Measurements from ENCODE around the gene ARHGAP30.

The ARHGAP30 gene

GRCh38 chr1:161098210-161099068, 28.7 kb upstream of the ARHGAP30 start, which contains the start of gene KLHDC9:
KLHDC9 (plus strand) TSS chr1:161098361; CDS start chr1:161098536, 175 bp downstream.
- DNase-seq (ENCODE audit: low read depth): peak; percentile 69
- peak within 1 kb of the TSS; percentile 75 for H3K9ac ChIP-seq (ENCODE audit: low read length)
- no peaks in the 10 kb centered on the region for H3K9me3 ChIP-seq (ENCODE audit: control insufficient read depth, low read length)
- peaks cover 29% of the 10 kb centered on the region for H3K36me3 ChIP-seq (ENCODE audit: control insufficient read depth, insufficient read depth, low read length, severe bottlenecking)
- no peaks in the 10 kb centered on the region for H3K27me3 ChIP-seq (replicated peaks; ENCODE audit: control insufficient read depth, insufficient read depth, low read length)
- peak within 1 kb of the TSS; percentile 74 for H3K4me3 ChIP-seq (ENCODE audit: low read length)
- peaks cover 61% of the 10 kb centered on the region for H3K4me1 ChIP-seq (ENCODE audit: control insufficient read depth, insufficient read depth, low read length)

- Histone ChIP-seq H3K27me3 (replicated peaks; ENCODE audit: control insufficient read depth, insufficient read depth, low read length) (no peaks in the 10 kb centered on the region), H3K36me3 (ENCODE audit: control insufficient read depth, insufficient read depth, low read length, severe bottlenecking) (peaks cover 19% of the 10 kb centered on the region), H3K9me3 (ENCODE audit: control insufficient read depth, low read length) (no peaks in the 10 kb centered on the region), H3K4me1 (ENCODE audit: control insufficient read depth, insufficient read depth, low read length) (peaks cover 54% of the 10 kb centered on the region), H3K9ac (ENCODE audit: low read length) (peak overlapping the region; percentile 58), H3K4me3 (ENCODE audit: low read length) (peak overlapping the region; percentile 6)
- DNase-seq (ENCODE audit: low read depth): peak; percentile 93
These were observed 26.8 kb upstream of the ARHGAP30 start for GRCh38 chr1:161096530-161096929.

GRCh38 chr1:161096015-161096414, 26.3 kb upstream of the ARHGAP30 start:
- H3K9me3 ChIP-seq (ENCODE audit: control insufficient read depth, low read length): no peaks in the 10 kb centered on the region
- H3K4me3 ChIP-seq (ENCODE audit: low read length): no peak overlapping the region
- H3K9ac ChIP-seq (ENCODE audit: low read length): peak overlapping the region; percentile 1
- H3K4me1 ChIP-seq (ENCODE audit: control insufficient read depth, insufficient read depth, low read length): peaks cover 48% of the 10 kb centered on the region
- no peaks in the 10 kb centered on the region for H3K27me3 ChIP-seq (replicated peaks; ENCODE audit: control insufficient read depth, insufficient read depth, low read length)
- H3K36me3 ChIP-seq (ENCODE audit: control insufficient read depth, insufficient read depth, low read length, severe bottlenecking): peaks cover 15% of the 10 kb centered on the region
- DNase-seq (ENCODE audit: low read depth): no peak

- H3K4me1 ChIP-seq (ENCODE audit: control insufficient read depth, insufficient read depth, low read length): peaks cover 41% of the 10 kb centered on the region
- no peaks in the 10 kb centered on the region for H3K9me3 ChIP-seq (ENCODE audit: control insufficient read depth, low read length)
- no peak for DNase-seq (ENCODE audit: low read depth)
- H3K4me3 ChIP-seq (ENCODE audit: low read length): no peak overlapping the region
- H3K27me3 ChIP-seq (replicated peaks; ENCODE audit: control insufficient read depth, insufficient read depth, low read length): no peaks in the 10 kb centered on the region
- no peak overlapping the region for H3K9ac ChIP-seq (ENCODE audit: low read length)
- H3K36me3 ChIP-seq (ENCODE audit: control insufficient read depth, insufficient read depth, low read length, severe bottlenecking): peaks cover 11% of the 10 kb centered on the region
These were observed 25.5 kb upstream of the ARHGAP30 start for GRCh38 chr1:161095230-161095629.

GRCh38 chr1:161094481-161094880, 24.8 kb upstream of the ARHGAP30 start:
- H3K27me3 ChIP-seq (replicated peaks; ENCODE audit: control insufficient read depth, insufficient read depth, low read length): no peaks in the 10 kb centered on the region
- DNase-seq (ENCODE audit: low read depth): no peak
- H3K9ac ChIP-seq (ENCODE audit: low read length): no peak overlapping the region
- no peak overlapping the region for H3K4me3 ChIP-seq (ENCODE audit: low read length)
- peaks cover 4% of the 10 kb centered on the region for H3K36me3 ChIP-seq (ENCODE audit: control insufficient read depth, insufficient read depth, low read length, severe bottlenecking)
- H3K4me1 ChIP-seq (ENCODE audit: control insufficient read depth, insufficient read depth, low read length): peaks cover 36% of the 10 kb centered on the region
- no peaks in the 10 kb centered on the region for H3K9me3 ChIP-seq (ENCODE audit: control insufficient read depth, low read length)

GRCh38 chr1:161092621-161093028, 22.9 kb upstream of the ARHGAP30 start:
- Histone ChIP-seq H3K4me3 (ENCODE audit: low read length) (no peak overlapping the region), H3K27me3 (replicated peaks; ENCODE audit: control insufficient read depth, insufficient read depth, low read length) (no peaks in the 10 kb centered on the region)
- DNase-seq (ENCODE audit: low read depth): no peak

GRCh38 chr1:161091796-161092507, 22.3 kb upstream of the ARHGAP30 start:
- no peak overlapping the region for H3K4me3 ChIP-seq (ENCODE audit: low read length)
- H3K9ac ChIP-seq (ENCODE audit: low read length): no peak overlapping the region
- peaks cover 16% of the 10 kb centered on the region for H3K4me1 ChIP-seq (ENCODE audit: control insufficient read depth, insufficient read depth, low read length)
- H3K9me3 ChIP-seq (ENCODE audit: control insufficient read depth, low read length): no peaks in the 10 kb centered on the region
- H3K36me3 ChIP-seq (ENCODE audit: control insufficient read depth, insufficient read depth, low read length, severe bottlenecking): no peaks in the 10 kb centered on the region
- DNase-seq (ENCODE audit: low read depth): no peak
- H3K27me3 ChIP-seq (replicated peaks; ENCODE audit: control insufficient read depth, insufficient read depth, low read length): no peaks in the 10 kb centered on the region

More at GRCh38 chr1:161092621-161093028, 22.9 kb upstream of the ARHGAP30 start:
- no peaks in the 10 kb centered on the region for H3K36me3 ChIP-seq (ENCODE audit: control insufficient read depth, insufficient read depth, low read length, severe bottlenecking)
- H3K4me1 ChIP-seq (ENCODE audit: control insufficient read depth, insufficient read depth, low read length): peaks cover 22% of the 10 kb centered on the region
- H3K9ac ChIP-seq (ENCODE audit: low read length): no peak overlapping the region
- no peaks in the 10 kb centered on the region for H3K9me3 ChIP-seq (ENCODE audit: control insufficient read depth, low read length)

DNA sequence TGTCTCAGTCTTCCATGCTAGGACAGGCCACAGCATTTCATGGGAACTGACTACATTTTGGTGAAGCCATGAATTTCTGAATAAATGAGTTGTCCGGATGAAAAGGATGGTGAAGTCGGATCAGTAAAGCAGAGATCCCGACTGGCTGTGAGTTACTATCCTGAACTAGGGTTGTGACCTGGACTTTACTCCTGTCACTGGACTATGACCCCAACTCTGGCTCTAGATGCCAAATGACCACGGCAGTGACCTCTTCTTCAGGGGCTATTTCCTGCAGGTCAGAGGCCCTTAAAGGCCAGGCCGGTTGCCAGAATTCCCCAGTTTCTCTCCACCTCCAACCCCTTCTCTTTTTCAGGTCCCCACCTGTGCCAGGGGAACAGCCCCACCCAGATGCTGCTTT, 21.4 kb upstream of the ARHGAP30 start:
- H3K36me3 ChIP-seq (ENCODE audit: control insufficient read depth, insufficient read depth, low read length, severe bottlenecking): no peaks in the 10 kb centered on the region
- H3K4me3 ChIP-seq (ENCODE audit: low read length): no peak overlapping the region
- H3K9me3 ChIP-seq (ENCODE audit: control insufficient read depth, low read length): no peaks in the 10 kb centered on the region
- H3K9ac ChIP-seq (ENCODE audit: low read length): no peak overlapping the region
- no peaks in the 10 kb centered on the region for H3K27me3 ChIP-seq (replicated peaks; ENCODE audit: control insufficient read depth, insufficient read depth, low read length)
- H3K4me1 ChIP-seq (ENCODE audit: control insufficient read depth, insufficient read depth, low read length): peaks cover 8% of the 10 kb centered on the region
- DNase-seq (ENCODE audit: low read depth): no peak

DNA sequence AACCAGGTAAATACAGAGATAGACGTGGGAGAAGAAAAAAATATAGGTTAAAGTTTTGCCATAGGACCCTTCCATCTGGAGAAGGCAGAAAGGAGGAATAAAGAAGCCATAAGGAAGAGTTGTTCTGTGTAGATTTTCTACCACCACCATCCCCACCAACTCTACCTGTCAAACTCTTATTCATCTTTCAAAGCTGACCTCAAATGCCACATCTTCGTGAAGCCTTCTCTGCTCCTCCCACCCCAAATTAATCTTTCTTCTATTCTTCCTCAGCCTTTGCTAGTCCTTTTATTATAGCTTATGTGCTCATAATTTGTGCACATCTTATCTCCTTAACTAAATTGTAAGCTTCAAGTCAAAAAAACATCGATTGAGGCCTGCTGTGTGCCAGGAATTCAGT, 20.9 kb upstream of the ARHGAP30 start:
- no peaks in the 10 kb centered on the region for H3K9me3 ChIP-seq (ENCODE audit: control insufficient read depth, low read length)
- H3K9ac ChIP-seq (ENCODE audit: low read length): no peak overlapping the region
- H3K36me3 ChIP-seq (ENCODE audit: control insufficient read depth, insufficient read depth, low read length, severe bottlenecking): no peaks in the 10 kb centered on the region
- no peak overlapping the region for H3K4me3 ChIP-seq (ENCODE audit: low read length)
- no peak for DNase-seq (ENCODE audit: low read depth)
- H3K27me3 ChIP-seq (replicated peaks; ENCODE audit: control insufficient read depth, insufficient read depth, low read length): no peaks in the 10 kb centered on the region
- peaks cover 4% of the 10 kb centered on the region for H3K4me1 ChIP-seq (ENCODE audit: control insufficient read depth, insufficient read depth, low read length)

DNA sequence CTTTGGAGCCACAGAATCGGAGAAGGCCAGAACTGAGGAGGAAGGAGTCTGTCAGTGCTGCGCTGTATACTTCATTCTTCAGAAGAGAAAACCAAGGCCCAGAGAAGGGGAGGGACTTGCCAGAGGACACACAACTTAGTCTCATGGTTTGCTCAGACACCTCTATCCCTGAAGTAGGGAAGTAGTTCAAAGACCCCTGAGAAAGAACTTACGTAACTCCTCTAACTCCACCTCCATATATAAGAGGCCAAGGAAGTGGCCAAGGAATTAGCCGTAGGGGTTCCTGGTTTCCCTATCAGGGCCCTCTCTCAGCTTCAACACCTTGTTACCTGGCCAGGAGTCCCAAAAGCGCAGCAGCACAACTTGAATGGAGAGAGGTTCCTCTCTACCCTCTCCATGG, 20.2 kb upstream of the ARHGAP30 start:
- H3K4me3 ChIP-seq (ENCODE audit: low read length): no peak overlapping the region
- no peak for DNase-seq (ENCODE audit: low read depth)
- H3K9ac ChIP-seq (ENCODE audit: low read length): no peak overlapping the region
- no peaks in the 10 kb centered on the region for H3K27me3 ChIP-seq (replicated peaks; ENCODE audit: control insufficient read depth, insufficient read depth, low read length)
- H3K4me1 ChIP-seq (ENCODE audit: control insufficient read depth, insufficient read depth, low read length): peaks cover 9% of the 10 kb centered on the region
- H3K9me3 ChIP-seq (ENCODE audit: control insufficient read depth, low read length): no peaks in the 10 kb centered on the region
- H3K36me3 ChIP-seq (ENCODE audit: control insufficient read depth, insufficient read depth, low read length, severe bottlenecking): no peaks in the 10 kb centered on the region

GRCh38 chr1:161089251-161089924, 19.7 kb upstream of the ARHGAP30 start, which contains the start of gene NECTIN4:
NECTIN4 (minus strand) TSS chr1:161089558; CDS start chr1:161089296, 262 bp downstream.
- H3K9ac ChIP-seq (ENCODE audit: low read length): no peak within 1 kb of the TSS
- peaks cover 10% of the 10 kb centered on the region for H3K4me1 ChIP-seq (ENCODE audit: control insufficient read depth, insufficient read depth, low read length)
- H3K27me3 ChIP-seq (replicated peaks; ENCODE audit: control insufficient read depth, insufficient read depth, low read length): no peaks in the 10 kb centered on the region
- H3K4me3 ChIP-seq (ENCODE audit: low read length): no peak within 1 kb of the TSS
- no peak for DNase-seq (ENCODE audit: low read depth)
- H3K9me3 ChIP-seq (ENCODE audit: control insufficient read depth, low read length): no peaks in the 10 kb centered on the region
- no peaks in the 10 kb centered on the region for H3K36me3 ChIP-seq (ENCODE audit: control insufficient read depth, insufficient read depth, low read length, severe bottlenecking)
